ENCODE results near the gene GGN. TPM values are rescaled to one million over a fixed set of nuclear protein-coding genes. Genes with fewer than 3 reads are reported as not detected.

GGN gene
- total RNA-seq, 4 donors from 2014 or later = 0.33 to 2.2 (median 0.91) TPM; not detected in 1

GRCh38 chr19:38389101-38389925 lies 1.5 kb upstream of the GGN start:
- Histone ChIP-seq H3K36me3 (peaks cover 4 to 22% (median 21%) of the 10 kb centered on the region in 4 donors), H3K27me3 (peaks cover 0 to 56% (median 6%) of the 10 kb centered on the region in 4 donors), H3K4me1 (peaks cover 33 to 47% (median 43%) of the 10 kb centered on the region in 4 donors), H3K9me3 (no peaks in the 10 kb centered on the region), H3K27ac (replicated peaks in 1 of 4) (peak overlapping the region; percentile 40 to 75 (median 72)), H3K4me3 (peak overlapping the region; percentile 49 to 72 (median 58))
- no peak for DNase-seq (ENCODE audit: extremely low spot score)
- TF ChIP-seq POLR2A (IDR thresholded peaks at IDR 0.05; ENCODE audit: low read depth) = no peak
- TF ChIP-seq EP300 (IDR thresholded peaks at IDR 0.05) = no peak
- intact Hi-C loops (cut with DNase I) = no loop called here
- 8% methylated on average over 23 of the region's 28 CpGs for WGBS

GRCh38 chr19:38388349-38389100 lies 691 bp upstream of the GGN start, which contains the start of gene SPRED3:
TSS of gene SPRED3 (plus strand) at chr19:38388697. CDS start at chr19:38390303, 1,606 bp downstream.
- intact Hi-C loops (cut with DNase I) = no loop called here
- WGBS = under 1% methylated on average over 14 of the region's 46 CpGs

GRCh38 chr19:38386971-38387549 lies 774 bp downstream of the GGN start:
- peak overlapping the region; percentile 28 to 75 (median 72) for H3K27ac ChIP-seq (replicated peaks in 1 of 4)
- H3K36me3 ChIP-seq = peaks cover 24 to 45% (median 43%) of the 10 kb centered on the region in 4 donors
- TF ChIP-seq POLR2A (IDR thresholded peaks at IDR 0.05; ENCODE audit: low read depth) (no peak), EP300 (IDR thresholded peaks at IDR 0.05) (no peak), POLR2AphosphoS5 (IDR thresholded peaks at IDR 0.05) (no peak), CTCF (IDR thresholded peaks at IDR 0.05) (no peak)
- DNase-seq (ENCODE audit: extremely low spot score) = no peak
- H3K9me3 ChIP-seq = no peaks in the 10 kb centered on the region
- peaks cover 33 to 47% (median 43%) of the 10 kb centered on the region in 4 donors for H3K4me1 ChIP-seq
- 13% methylated on average over 15 of the region's 36 CpGs for WGBS
- peak overlapping the region; percentile 49 to 72 (median 58) for H3K4me3 ChIP-seq
- intact Hi-C loops (cut with DNase I) = no loop called here
- peaks cover 0 to 69% (median 4%) of the 10 kb centered on the region in 4 donors for H3K27me3 ChIP-seq

More at GRCh38 chr19:38388349-38389100, 691 bp upstream of the GGN start, which contains the start of gene SPRED3:
- Histone ChIP-seq H3K4me1 (peaks cover 33 to 47% (median 43%) of the 10 kb centered on the region in 4 donors), H3K9me3 (no peaks in the 10 kb centered on the region), H3K27ac (replicated peaks in 1 of 4) (peak within 1 kb of the TSS; percentile 40 to 75 (median 72)), H3K4me3 (peak within 1 kb of the TSS; percentile 49 to 72 (median 58)), H3K27me3 (peaks cover 0 to 56% (median 4%) of the 10 kb centered on the region in 4 donors), H3K36me3 (peaks cover 10 to 30% (median 29%) of the 10 kb centered on the region in 4 donors)
- no peak for DNase-seq (ENCODE audit: extremely low spot score)
- TF ChIP-seq POLR2A (IDR thresholded peaks at IDR 0.05; ENCODE audit: low read depth) (no peak), EP300 (IDR thresholded peaks at IDR 0.05) (no peak), CTCF (IDR thresholded peaks at IDR 0.05) (no peak), POLR2AphosphoS5 (IDR thresholded peaks at IDR 0.05) (no peak)

GRCh38 chr19:38386300-38386970 lies 1.4 kb downstream of the GGN start:
- Histone ChIP-seq H3K9me3 (no peaks in the 10 kb centered on the region), H3K4me3 (peak overlapping the region in 3 of 4 donors; percentile 58 to 72 (median 59)), H3K27me3 (peaks cover 0 to 76% (median 4%) of the 10 kb centered on the region in 4 donors), H3K27ac (replicated peaks in 1 of 4) (no peak overlapping the region), H3K36me3 (peaks cover 28 to 51% (median 50%) of the 10 kb centered on the region in 4 donors), H3K4me1 (peaks cover 33 to 47% (median 43%) of the 10 kb centered on the region in 4 donors)
- TF ChIP-seq EP300 (IDR thresholded peaks at IDR 0.05) = no peak
- no peak for TF ChIP-seq POLR2AphosphoS5 (IDR thresholded peaks at IDR 0.05)
- TF ChIP-seq POLR2A (IDR thresholded peaks at IDR 0.05; ENCODE audit: low read depth) = no peak
- TF ChIP-seq CTCF (IDR thresholded peaks at IDR 0.05) = no peak
- DNase-seq (ENCODE audit: extremely low spot score) = no peak
- intact Hi-C loops (cut with DNase I) = no loop called here
- WGBS = 46% methylated on average over 34 of the region's 61 CpGs

Measured in esophagus muscularis mucosa (tissue), 4 donors.